ENCODE measurements around the gene SIDT1. TPM values are rescaled to one million over a fixed set of nuclear protein-coding genes. Genes with fewer than 3 reads are reported as not detected.

The SIDT1 gene
- total RNA-seq, 1 experiment from 2014 or later: not detected

- no peak overlapping the region for H2BK12ac ChIP-seq (ENCODE audit: insufficient read length, low read depth, low read length)
- H2AK5ac ChIP-seq (ENCODE audit: insufficient read length, low read length): no peak overlapping the region
- H3K79me1 ChIP-seq (ENCODE audit: insufficient read depth, low read depth, low read length, poor library complexity, severe bottlenecking): no peaks in the 10 kb centered on the region
- H3K79me2 ChIP-seq (ENCODE audit: insufficient read depth, low read length): no peaks in the 10 kb centered on the region
- H3K4me1 ChIP-seq (ENCODE audit: insufficient read depth, low read length): no peaks in the 10 kb centered on the region
- H3T11ph ChIP-seq (ENCODE audit: low read length): no peak overlapping the region
- no peaks in the 10 kb centered on the region for H3K27me3 Mint-ChIP-seq (ENCODE audit: low read depth)
- no peak overlapping the region for H3K23ac ChIP-seq (ENCODE audit: insufficient read length, low read depth, low read length)
- H4K91ac ChIP-seq (ENCODE audit: insufficient read length, low read depth, low read length): no peak overlapping the region
- H3K27ac Mint-ChIP-seq: no peak overlapping the region
- no peak overlapping the region for H3K4ac ChIP-seq (ENCODE audit: low read depth, low read length)
- H3K18ac ChIP-seq (ENCODE audit: insufficient read length, low read depth, low read length): no peak overlapping the region
- no peaks in the 10 kb centered on the region for H3K23me2 ChIP-seq (ENCODE audit: insufficient read length, low read depth, low read length, poor library complexity, severe bottlenecking)
- no peak overlapping the region for H3K27ac ChIP-seq (ENCODE audit: insufficient read length, low read depth, low read length)
- no peaks in the 10 kb centered on the region for H3K27me3 ChIP-seq (ENCODE audit: insufficient read depth, low read length)
- no peak overlapping the region for H4K5ac ChIP-seq (ENCODE audit: insufficient read length, low read depth, low read length)
- no CpG with 5 or more reads among the region's 1 CpG for WGBS (ENCODE audit: extremely low coverage, insufficient read length, low lambda C conversion rate)
- no peak overlapping the region for H3K4me2 ChIP-seq (ENCODE audit: insufficient read depth, insufficient read length, low read length)
- no peak overlapping the region for H3K9ac ChIP-seq (ENCODE audit: extremely low read depth, insufficient read length, low read length)
- peaks cover 10 to 35% (median 27%) of the 10 kb centered on the region in 3 experiments for H3K36me3 Mint-ChIP-seq (ENCODE audit: insufficient read depth in 1 of 3, low read depth in 3 of 3)
- H2AFZ ChIP-seq (ENCODE audit: low read length): no peak overlapping the region
- H2BK120ac ChIP-seq (ENCODE audit: low read depth, low read length, poor library complexity, severe bottlenecking): no peak overlapping the region
- no peaks in the 10 kb centered on the region for H3K9me3 ChIP-seq (ENCODE audit: control insufficient read depth, low read depth, low read length)
- no peak overlapping the region for H2BK5ac ChIP-seq (ENCODE audit: insufficient read length, low read length)
- H2BK20ac ChIP-seq (ENCODE audit: low read depth, low read length, poor library complexity, severe bottlenecking): no peak overlapping the region
- no peaks in the 10 kb centered on the region for H3K9me3 Mint-ChIP-seq
- no peak overlapping the region for H4K8ac ChIP-seq (replicated peaks; ENCODE audit: insufficient read length, low read depth, low read length)
- peaks cover 3 to 6% of the 10 kb centered on the region in 2 experiments; a peak in 3 of 4 replicates for H3K4me1 Mint-ChIP-seq
- H2BK15ac ChIP-seq (ENCODE audit: low read depth, low read length): no peak overlapping the region
- H3K14ac ChIP-seq (ENCODE audit: insufficient read depth, low read length): no peak overlapping the region
- H3K4me3 Mint-ChIP-seq: no peak overlapping the region
- DNase-seq: no peak
- no peaks in the 10 kb centered on the region for H4K20me1 ChIP-seq (ENCODE audit: control insufficient read depth, insufficient read depth, insufficient read length)
- no peak for TF ChIP-seq CTCF (conservative IDR thresholded peaks at IDR 0.05)
- H3K56ac ChIP-seq (ENCODE audit: insufficient read length, low read depth, low read length): no peak overlapping the region
Measured at GRCh38 chr3:113659996-113660395, 127.6 kb downstream of the SIDT1 start.

All from H9 (cell line).